Measurements from ENCODE around the gene KCNIP3.

DNA sequence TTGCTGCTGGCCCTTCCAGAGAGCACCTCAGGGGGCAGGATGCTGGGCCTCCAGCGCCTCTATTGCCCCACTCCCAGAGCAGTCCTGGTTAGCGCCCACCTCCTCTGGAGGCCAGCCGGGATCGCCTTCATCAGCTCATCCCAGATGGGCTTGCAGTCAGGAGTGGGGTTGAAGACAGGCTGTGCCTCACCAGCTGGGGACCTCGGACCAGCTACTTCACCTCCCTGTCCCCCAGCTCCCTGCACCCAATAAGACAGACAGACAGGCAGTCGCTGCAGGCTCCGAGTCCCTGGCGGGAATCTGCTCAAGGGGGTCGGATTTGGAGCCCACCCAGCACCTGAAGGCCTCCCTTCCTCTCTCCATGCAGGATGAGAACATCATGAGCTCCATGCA lies 86.5 kb downstream of the KCNIP3 start:
- TF ChIP-seq, protein P1, sequence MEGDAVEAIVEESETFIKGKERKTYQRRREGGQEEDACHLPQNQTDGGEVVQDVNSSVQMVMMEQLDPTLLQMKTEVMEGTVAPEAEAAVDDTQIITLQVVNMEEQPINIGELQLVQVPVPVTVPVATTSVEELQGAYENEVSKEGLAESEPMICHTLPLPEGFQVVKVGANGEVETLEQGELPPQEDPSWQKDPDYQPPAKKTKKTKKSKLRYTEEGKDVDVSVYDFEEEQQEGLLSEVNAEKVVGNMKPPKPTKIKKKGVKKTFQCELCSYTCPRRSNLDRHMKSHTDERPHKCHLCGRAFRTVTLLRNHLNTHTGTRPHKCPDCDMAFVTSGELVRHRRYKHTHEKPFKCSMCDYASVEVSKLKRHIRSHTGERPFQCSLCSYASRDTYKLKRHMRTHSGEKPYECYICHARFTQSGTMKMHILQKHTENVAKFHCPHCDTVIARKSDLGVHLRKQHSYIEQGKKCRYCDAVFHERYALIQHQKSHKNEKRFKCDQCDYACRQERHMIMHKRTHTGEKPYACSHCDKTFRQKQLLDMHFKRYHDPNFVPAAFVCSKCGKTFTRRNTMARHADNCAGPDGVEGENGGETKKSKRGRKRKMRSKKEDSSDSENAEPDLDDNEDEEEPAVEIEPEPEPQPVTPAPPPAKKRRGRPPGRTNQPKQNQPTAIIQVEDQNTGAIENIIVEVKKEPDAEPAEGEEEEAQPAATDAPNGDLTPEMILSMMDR (IDR thresholded peaks at IDR 0.05 in 8 of 11, conservative IDR thresholded peaks at IDR 0.05 in 3 of 11): no peak
- TF ChIP-seq POLR2AphosphoS5 (IDR thresholded peaks at IDR 0.05): no peak
